SK-N-SH (cell line): ENCODE data around the gene ETV6. TPM values are rescaled to one million over a fixed set of nuclear protein-coding genes. Genes with fewer than 3 reads are reported as not detected.

Experiments used
- CTCF ChIA-PET: fragments of 300-600, 350-600 bp; formaldehyde crosslinking; extraction: SDS; loops from one replicate; lab custom pipeline; 2021; lab: Yijun Ruan, JAX
- POLR2A ChIA-PET: fragments of 350-600 bp; sonication (Branson Sonifier 250); formaldehyde crosslinking; extraction: SDS; loops from one replicate; lab custom pipeline; 2020; ENCODE audit warnings: antibody characterized with exemption, inconsistent platforms; lab: Yijun Ruan, JAX
- DNase-seq: peaks from one replicate; pipeline ENCODE4 v3.0.0; 2012
- H2AFZ ChIP-seq: fragments of 200-600 bp; sonication (generic); 2 replicates; pipeline ENCODE4 v1.8.1; 2016; ENCODE audit warnings: antibody characterized with exemption, mild to moderate bottlenecking, low read depth
- H3F3A ChIP-seq: fragments of 200-600 bp; sonication (generic); replicated peaks from 2 replicates; pipeline ENCODE3; 2016; ENCODE audit warnings: antibody characterized with exemption, mild to moderate bottlenecking; ENCODE audit not compliant: insufficient read depth
- H3K27ac ChIP-seq, 2 experiments: fragments of 200-500 bp in 1 of 2; fragments of 200-600 bp in 1 of 2; sonication (Bioruptor generic) in 1 of 2; sonication (generic), shearing (Covaris generic) in 1 of 2; 2 replicates each; pipeline versions ENCODE4 v1.5.1 to v1.6.1; 2014 to 2016; ENCODE audit warnings: low read depth in 2 of 2, inconsistent platforms in 1 of 2, low read length in 1 of 2, mild to moderate bottlenecking in 1 of 2, mixed read lengths in 1 of 2
- H3K27me3 ChIP-seq: fragments of 200-600 bp; sonication (generic), shearing (Covaris generic); 2 replicates; pipeline ENCODE4 v1.6.1; 2016; ENCODE audit warnings: mixed run types; ENCODE audit not compliant: insufficient read depth
- H3K36me3 ChIP-seq, 2 experiments: fragments of 200-500 bp in 1 of 2; fragments of 200-600 bp in 1 of 2; sonication (Bioruptor generic) in 1 of 2; sonication (generic) in 1 of 2; replicated peaks in 1 of 2; 2 replicates each; pipeline versions ENCODE3 to v1.5.1; 2014 to 2016; ENCODE audit warnings: low read length in 1 of 2, mild to moderate bottlenecking in 1 of 2; ENCODE audit not compliant: insufficient read depth in 2 of 2, control insufficient read depth in 1 of 2
- H3K4me1 ChIP-seq, 2 experiments: fragments of 200-500 bp in 1 of 2; fragments of 200-600 bp in 1 of 2; sonication (Bioruptor generic) in 1 of 2; sonication (generic), shearing (Covaris generic) in 1 of 2; 2 replicates each; pipeline versions ENCODE4 v1.5.1 to v1.6.1; 2014 to 2016; ENCODE audit warnings: low read depth in 1 of 2, low read length in 1 of 2, mixed run types in 1 of 2; ENCODE audit not compliant: insufficient read depth in 2 of 2, control insufficient read depth in 1 of 2
- H3K4me2 ChIP-seq: fragments of 200-600 bp; sonication (generic), shearing (Covaris generic); 2 replicates; pipeline ENCODE4 v1.6.1; 2017; ENCODE audit warnings: mixed run types
- H3K4me3 ChIP-seq, 2 experiments: fragments of 200-500 bp in 1 of 2; fragments of 200-600 bp in 1 of 2; sonication (Bioruptor generic) in 1 of 2; sonication (generic), shearing (Covaris generic) in 1 of 2; 2 replicates each; pipeline versions ENCODE4 v1.5.1 to v1.8.1; 2014 to 2016; ENCODE audit warnings: low read depth in 2 of 2, inconsistent platforms in 1 of 2, low read length in 1 of 2, mild to moderate bottlenecking in 1 of 2, mixed read lengths in 1 of 2, moderate library complexity in 1 of 2
- H3K79me2 ChIP-seq: fragments of 200-600 bp; sonication (generic); 2 replicates; pipeline ENCODE4 v1.8.1; 2017; ENCODE audit warnings: mild to moderate bottlenecking; ENCODE audit not compliant: insufficient read depth
- H3K9ac ChIP-seq: fragments of 200-600 bp; sonication (generic); 2 replicates; pipeline ENCODE4 v1.6.1; 2017; ENCODE audit warnings: mixed run types
- H3K9me2 ChIP-seq: fragments of 200-600 bp; sonication (generic); 2 replicates; pipeline ENCODE4 v1.6.1; 2017; ENCODE audit warnings: mixed run types
- H3K9me3 ChIP-seq: fragments of 200-600 bp; sonication (generic); 2 replicates; pipeline ENCODE4 v1.6.1; 2017; ENCODE audit warnings: mixed run types, mild to moderate bottlenecking, moderate library complexity
- H4K20me1 ChIP-seq: fragments of 200-600 bp; sonication (generic); 2 replicates; pipeline ENCODE4 v1.6.1; 2017; ENCODE audit warnings: mild to moderate bottlenecking, mixed run types; ENCODE audit not compliant: insufficient read depth
- CHD2 ChIP-seq: fragments of 150-350 bp; IDR thresholded peaks from 2 replicates; pipeline ENCODE4 v1.6.1; 2018; ENCODE audit warnings: low read length; ENCODE audit not compliant: partially characterized antibody
- ELF1 ChIP-seq: IDR thresholded peaks from 2 replicates; pipeline ENCODE4 v1.4.0; 2012
- EZH2phosphoT487 ChIP-seq: fragments of 200-600 bp; sonication (generic); IDR thresholded peaks from 2 replicates; pipeline ENCODE4 v1.6.1; 2017; ENCODE audit warnings: low read depth, mixed run types, mild to moderate bottlenecking, antibody characterized with exemption, moderate library complexity, borderline replicate concordance
- FOXM1 ChIP-seq: IDR thresholded peaks from 2 replicates; pipeline ENCODE4 v1.4.0; 2012; ENCODE audit warnings: low read depth, mild to moderate bottlenecking
- GABPA ChIP-seq: IDR thresholded peaks from 2 replicates; pipeline ENCODE4 v1.4.0; 2012; ENCODE audit warnings: low read depth, mild to moderate bottlenecking
- JUND ChIP-seq: IDR thresholded peaks from 2 replicates; pipeline ENCODE4 v1.4.0; 2012
- MEF2A ChIP-seq: IDR thresholded peaks from 2 replicates; pipeline ENCODE4 v1.4.0; 2012; ENCODE audit warnings: low read depth, borderline replicate concordance
- MXI1 ChIP-seq: IDR thresholded peaks from 2 replicates; pipeline ENCODE4 v1.6.1; 2012; ENCODE audit warnings: mild to moderate bottlenecking, low read depth, low read length, improper control_type of control experiment
- NFIC ChIP-seq: IDR thresholded peaks from 2 replicates; pipeline ENCODE4 v1.4.0; 2012; ENCODE audit warnings: borderline replicate concordance
- RAD21 ChIP-seq: IDR thresholded peaks from 2 replicates; pipeline ENCODE4 v1.6.1; 2012; ENCODE audit warnings: mild to moderate bottlenecking, low read length
- RCOR1 ChIP-seq: fragments of 150-350 bp; IDR thresholded peaks from 2 replicates; pipeline ENCODE4 v1.6.1; 2017; ENCODE audit warnings: antibody characterized with exemption, low read length
- SMC3 ChIP-seq: IDR thresholded peaks from 2 replicates; pipeline ENCODE4 v1.6.1; 2012; ENCODE audit warnings: low read depth, low read length, improper control_type of control experiment
- TAF1 ChIP-seq: IDR thresholded peaks from 2 replicates; pipeline ENCODE4 v1.6.1; 2012; ENCODE audit warnings: low read depth, mild to moderate bottlenecking, low read length, moderate library complexity, borderline replicate concordance
- TEAD4 ChIP-seq: IDR thresholded peaks from 2 replicates; pipeline ENCODE4 v1.4.0; 2012; ENCODE audit warnings: mild to moderate bottlenecking, borderline replicate concordance; ENCODE audit not compliant: insufficient read depth
- YY1 ChIP-seq: IDR thresholded peaks from 2 replicates; pipeline ENCODE4 v1.4.0; 2012; ENCODE audit warnings: low read depth, mild to moderate bottlenecking
- WGBS: methylation state at CpG from one replicate; pipeline ENCODE4 v1.1.6; 2017; ENCODE audit warnings: low lambda C conversion rate; 5-methylcytosine and 5-hydroxymethylcytosine counted together
- polyA plus RNA-seq, 3 experiments: library from polyadenylated mRNA; depleted of rRNA; stranded (reverse); fragments of >200 nt; gene quantifications; 2 replicates each; pipeline ENCODE4 v1.2.3, GENCODE V29; 2012
- TF ChIP-seq, protein P1 (sequence below): IDR thresholded peaks from 2 replicates; pipeline ENCODE4; 2012
- TF ChIP-seq, protein P2 (sequence below): fragments of 150-350 bp; IDR thresholded peaks from 2 replicates; pipeline ENCODE4 v1.6.1; 2017; ENCODE audit warnings: antibody characterized with exemption, low read length, low read depth, borderline replicate concordance
- TF ChIP-seq, protein P3 (sequence below): IDR thresholded peaks from 2 replicates; pipeline ENCODE4 v1.4.0; 2012; ENCODE audit warnings: low read depth
- TF ChIP-seq, protein P4 (sequence below): fragments of 150-350 bp; IDR thresholded peaks from 2 replicates; pipeline ENCODE4 v1.6.1; 2016; ENCODE audit warnings: mild to moderate bottlenecking, low read depth, low read length
- TF ChIP-seq, protein P5 (sequence below): IDR thresholded peaks from 2 replicates; pipeline ENCODE4 v1.4.0; 2012; ENCODE audit warnings: low read depth, borderline replicate concordance
- TF ChIP-seq, protein P6 (sequence below): IDR thresholded peaks from 2 replicates; pipeline ENCODE4 v1.4.0; 2012; ENCODE audit warnings: low read depth, borderline replicate concordance

Gene ETV6
- polyA plus RNA-seq, 1 of the 3 experiments (the other 2 are of a cell fraction) = 4.0 TPM

DNA sequence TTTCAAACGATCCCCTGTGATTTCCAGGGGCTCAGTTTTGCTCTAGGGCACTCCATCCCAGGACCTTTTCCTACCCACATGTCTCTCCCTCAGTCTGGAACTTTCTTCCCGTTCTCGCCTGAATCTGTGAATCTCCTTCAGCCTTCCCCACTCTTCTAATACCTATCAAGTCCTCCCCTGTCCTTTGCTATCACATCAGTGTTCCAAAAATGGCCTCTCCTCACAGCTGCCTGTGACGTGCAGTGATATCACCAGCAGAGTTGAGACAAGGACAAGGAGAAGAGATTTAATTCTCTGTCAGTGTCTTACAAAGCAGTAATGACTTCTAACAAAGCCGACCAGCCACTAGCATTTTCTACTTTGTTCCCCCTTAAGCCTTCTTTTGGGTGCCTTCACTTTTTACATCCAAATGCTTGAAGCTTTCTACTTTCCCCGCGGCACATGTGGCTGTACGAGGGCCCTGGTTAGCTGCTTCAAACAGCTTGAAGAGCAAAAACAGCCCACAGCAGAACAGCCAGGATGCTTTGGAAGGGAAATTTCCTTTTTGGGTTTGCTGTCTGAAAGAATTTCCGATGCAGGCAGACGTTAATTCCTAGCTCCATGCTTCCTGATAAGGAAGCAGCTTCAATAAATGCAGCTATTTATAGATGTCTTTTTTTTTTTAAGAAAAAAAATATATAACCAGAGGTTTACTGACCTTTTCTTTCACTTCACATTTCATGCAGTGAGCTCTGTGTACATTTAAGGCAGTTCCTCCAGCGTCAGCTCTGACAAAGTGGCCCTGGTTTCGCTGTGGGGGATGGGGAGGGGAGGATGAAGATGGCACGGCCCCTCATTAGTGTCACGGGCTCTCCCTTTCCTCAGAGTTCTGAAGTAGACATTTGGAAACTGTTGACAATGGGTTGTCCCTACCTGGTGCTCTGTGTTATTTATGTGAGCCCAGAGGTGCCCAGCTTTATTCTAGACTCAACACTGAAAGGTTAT, 109.3 kb downstream of the ETV6 start:
- Histone ChIP-seq H3K4me3 (no peak overlapping the region), H3K27me3 (no peaks in the 10 kb centered on the region), H3K79me2 (peaks cover 24% of the 10 kb centered on the region; the same call in 1 of the 2 replicates), H3K9me2 (no peaks in the 10 kb centered on the region), H2AFZ (no peak overlapping the region), H4K20me1 (no peaks in the 10 kb centered on the region), H3K9me3 (no peaks in the 10 kb centered on the region), H3F3A (peaks cover 9% of the 10 kb centered on the region), H3K4me2 (no peak overlapping the region), H3K36me3 (peaks cover 12 to 24% of the 10 kb centered on the region in 2 experiments), H3K27ac (no peak overlapping the region), H3K9ac (no peak overlapping the region), H3K4me1 (peaks cover 10 to 32% of the 10 kb centered on the region in 2 experiments)
- 91% methylated on average over 14 of the region's 14 CpGs for WGBS
- TF ChIP-seq ELF1 = no peak
- TF ChIP-seq SMC3 = no peak
- TF ChIP-seq TEAD4 = no peak
- TF ChIP-seq YY1 = no peak
- TF ChIP-seq EZH2phosphoT487 = no peak
- no peak for TF ChIP-seq CHD2
- no peak for TF ChIP-seq TAF1
- TF ChIP-seq, protein P1, sequence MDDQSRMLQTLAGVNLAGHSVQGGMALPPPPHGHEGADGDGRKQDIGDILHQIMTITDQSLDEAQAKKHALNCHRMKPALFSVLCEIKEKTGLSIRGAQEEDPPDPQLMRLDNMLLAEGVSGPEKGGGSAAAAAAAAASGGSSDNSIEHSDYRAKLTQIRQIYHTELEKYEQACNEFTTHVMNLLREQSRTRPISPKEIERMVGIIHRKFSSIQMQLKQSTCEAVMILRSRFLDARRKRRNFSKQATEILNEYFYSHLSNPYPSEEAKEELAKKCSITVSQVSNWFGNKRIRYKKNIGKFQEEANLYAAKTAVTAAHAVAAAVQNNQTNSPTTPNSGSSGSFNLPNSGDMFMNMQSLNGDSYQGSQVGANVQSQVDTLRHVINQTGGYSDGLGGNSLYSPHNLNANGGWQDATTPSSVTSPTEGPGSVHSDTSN = no peak
- no peak for TF ChIP-seq FOXM1
- TF ChIP-seq, protein P2, sequence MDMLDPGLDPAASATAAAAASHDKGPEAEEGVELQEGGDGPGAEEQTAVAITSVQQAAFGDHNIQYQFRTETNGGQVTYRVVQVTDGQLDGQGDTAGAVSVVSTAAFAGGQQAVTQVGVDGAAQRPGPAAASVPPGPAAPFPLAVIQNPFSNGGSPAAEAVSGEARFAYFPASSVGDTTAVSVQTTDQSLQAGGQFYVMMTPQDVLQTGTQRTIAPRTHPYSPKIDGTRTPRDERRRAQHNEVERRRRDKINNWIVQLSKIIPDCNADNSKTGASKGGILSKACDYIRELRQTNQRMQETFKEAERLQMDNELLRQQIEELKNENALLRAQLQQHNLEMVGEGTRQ = no peak
- ChIA-PET POLR2A (interaction anchor here (0.9 to 1.2 kb wide), 2 partner anchors 8 to 25 kb away, joined by 3 to 4 read pairs; no protein-coding TSS in a partner anchor), CTCF (interaction anchor here (1.0 to 1.3 kb wide), 3 partner anchors 11 to 274 kb away, joined by 3 to 4 read pairs (median 3); no protein-coding TSS in a partner anchor)
- DNase-seq = no peak

DNA sequence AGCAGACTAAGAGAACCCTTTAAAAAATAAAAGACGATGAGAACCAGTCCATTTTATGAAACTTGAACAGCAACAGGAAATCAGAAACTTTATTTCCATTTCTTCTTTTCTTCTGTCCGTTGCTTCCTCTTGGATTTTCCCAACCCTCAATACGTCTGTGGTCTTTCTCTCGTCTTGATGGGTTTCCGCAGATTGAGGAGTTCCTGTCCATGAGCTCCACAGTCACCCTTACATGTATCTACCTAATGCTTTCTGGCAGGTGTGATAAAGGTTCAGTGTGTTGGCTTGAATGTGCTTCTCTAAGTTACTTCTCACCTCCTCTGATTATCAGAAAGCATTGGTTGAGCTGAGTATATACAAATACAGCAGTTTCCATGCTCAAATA, 110.0 kb downstream of the ETV6 start:
- Histone ChIP-seq H3K27ac (no peak overlapping the region), H3K36me3 (peaks cover 5 to 17% of the 10 kb centered on the region in 2 experiments), H3K9me2 (no peaks in the 10 kb centered on the region), H3K79me2 (peaks cover 21% of the 10 kb centered on the region; the same call in 1 of the 2 replicates), H3K4me2 (no peak overlapping the region), H3F3A (peaks cover 15% of the 10 kb centered on the region), H3K27me3 (no peaks in the 10 kb centered on the region), H3K9me3 (no peaks in the 10 kb centered on the region), H2AFZ (no peak overlapping the region), H3K9ac (no peak overlapping the region), H3K4me1 (peaks cover 15 to 38% of the 10 kb centered on the region in 2 experiments), H4K20me1 (no peaks in the 10 kb centered on the region), H3K4me3 (no peak overlapping the region)
- POLR2A ChIA-PET = no interaction called here
- CTCF ChIA-PET = interaction anchor here (1.4 kb wide), 1 partner anchor 14 kb away, joined by 5 read pairs; no protein-coding TSS in a partner anchor
- WGBS = 96% methylated on average over 5 of the region's 5 CpGs
- no peak for TF ChIP-seq MEF2A
- no peak for TF ChIP-seq JUND
- no peak for TF ChIP-seq ELF1
- no peak for TF ChIP-seq MXI1
- no peak for TF ChIP-seq RCOR1
- TF ChIP-seq, protein P3, sequence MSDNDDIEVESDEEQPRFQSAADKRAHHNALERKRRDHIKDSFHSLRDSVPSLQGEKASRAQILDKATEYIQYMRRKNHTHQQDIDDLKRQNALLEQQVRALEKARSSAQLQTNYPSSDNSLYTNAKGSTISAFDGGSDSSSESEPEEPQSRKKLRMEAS = no peak
- no peak for TF ChIP-seq NFIC
- TF ChIP-seq RAD21 = no peak
- TF ChIP-seq, protein P4, sequence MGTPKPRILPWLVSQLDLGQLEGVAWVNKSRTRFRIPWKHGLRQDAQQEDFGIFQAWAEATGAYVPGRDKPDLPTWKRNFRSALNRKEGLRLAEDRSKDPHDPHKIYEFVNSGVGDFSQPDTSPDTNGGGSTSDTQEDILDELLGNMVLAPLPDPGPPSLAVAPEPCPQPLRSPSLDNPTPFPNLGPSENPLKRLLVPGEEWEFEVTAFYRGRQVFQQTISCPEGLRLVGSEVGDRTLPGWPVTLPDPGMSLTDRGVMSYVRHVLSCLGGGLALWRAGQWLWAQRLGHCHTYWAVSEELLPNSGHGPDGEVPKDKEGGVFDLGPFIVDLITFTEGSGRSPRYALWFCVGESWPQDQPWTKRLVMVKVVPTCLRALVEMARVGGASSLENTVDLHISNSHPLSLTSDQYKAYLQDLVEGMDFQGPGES = no peak
- TF ChIP-seq, protein P5, sequence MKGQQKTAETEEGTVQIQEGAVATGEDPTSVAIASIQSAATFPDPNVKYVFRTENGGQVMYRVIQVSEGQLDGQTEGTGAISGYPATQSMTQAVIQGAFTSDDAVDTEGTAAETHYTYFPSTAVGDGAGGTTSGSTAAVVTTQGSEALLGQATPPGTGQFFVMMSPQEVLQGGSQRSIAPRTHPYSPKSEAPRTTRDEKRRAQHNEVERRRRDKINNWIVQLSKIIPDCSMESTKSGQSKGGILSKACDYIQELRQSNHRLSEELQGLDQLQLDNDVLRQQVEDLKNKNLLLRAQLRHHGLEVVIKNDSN = no peak
- TF ChIP-seq, protein P6, sequence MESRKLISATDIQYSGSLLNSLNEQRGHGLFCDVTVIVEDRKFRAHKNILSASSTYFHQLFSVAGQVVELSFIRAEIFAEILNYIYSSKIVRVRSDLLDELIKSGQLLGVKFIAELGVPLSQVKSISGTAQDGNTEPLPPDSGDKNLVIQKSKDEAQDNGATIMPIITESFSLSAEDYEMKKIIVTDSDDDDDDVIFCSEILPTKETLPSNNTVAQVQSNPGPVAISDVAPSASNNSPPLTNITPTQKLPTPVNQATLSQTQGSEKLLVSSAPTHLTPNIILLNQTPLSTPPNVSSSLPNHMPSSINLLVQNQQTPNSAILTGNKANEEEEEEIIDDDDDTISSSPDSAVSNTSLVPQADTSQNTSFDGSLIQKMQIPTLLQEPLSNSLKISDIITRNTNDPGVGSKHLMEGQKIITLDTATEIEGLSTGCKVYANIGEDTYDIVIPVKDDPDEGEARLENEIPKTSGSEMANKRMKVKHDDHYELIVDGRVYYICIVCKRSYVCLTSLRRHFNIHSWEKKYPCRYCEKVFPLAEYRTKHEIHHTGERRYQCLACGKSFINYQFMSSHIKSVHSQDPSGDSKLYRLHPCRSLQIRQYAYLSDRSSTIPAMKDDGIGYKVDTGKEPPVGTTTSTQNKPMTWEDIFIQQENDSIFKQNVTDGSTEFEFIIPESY = no peak
- no peak for TF ChIP-seq GABPA
- DNase-seq = no peak
